Measurements from ENCODE around the gene PFKFB4.

Gene PFKFB4

GRCh38 chr3:48581621-48582481, 25.2 kb upstream of the PFKFB4 start:
- DNase-seq = no peak

GRCh38 chr3:48576647-48577046, 20.0 kb upstream of the PFKFB4 start:
- no peak for DNase-seq

DNA sequence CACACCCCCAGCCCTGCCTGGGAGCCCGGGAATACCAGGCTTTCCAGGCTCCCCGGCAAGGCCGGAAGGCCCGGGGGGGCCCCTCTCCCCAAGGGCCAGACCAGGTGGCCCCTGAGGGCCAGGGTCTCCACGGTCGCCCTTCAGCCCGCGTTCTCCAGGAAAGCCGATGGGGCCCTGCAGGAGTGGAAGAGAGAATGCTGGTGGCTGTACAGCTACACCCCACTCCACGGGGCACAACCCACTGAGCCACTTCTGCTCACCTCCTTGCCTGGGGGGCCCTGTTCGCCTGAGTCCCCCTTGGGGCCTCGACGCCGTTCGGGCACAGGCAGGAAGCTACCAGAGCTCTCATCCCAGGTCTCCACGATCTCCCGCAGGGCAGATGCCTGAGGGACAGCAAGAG, 18.8 kb upstream of the PFKFB4 start:
- DNase-seq = no peak

DNA sequence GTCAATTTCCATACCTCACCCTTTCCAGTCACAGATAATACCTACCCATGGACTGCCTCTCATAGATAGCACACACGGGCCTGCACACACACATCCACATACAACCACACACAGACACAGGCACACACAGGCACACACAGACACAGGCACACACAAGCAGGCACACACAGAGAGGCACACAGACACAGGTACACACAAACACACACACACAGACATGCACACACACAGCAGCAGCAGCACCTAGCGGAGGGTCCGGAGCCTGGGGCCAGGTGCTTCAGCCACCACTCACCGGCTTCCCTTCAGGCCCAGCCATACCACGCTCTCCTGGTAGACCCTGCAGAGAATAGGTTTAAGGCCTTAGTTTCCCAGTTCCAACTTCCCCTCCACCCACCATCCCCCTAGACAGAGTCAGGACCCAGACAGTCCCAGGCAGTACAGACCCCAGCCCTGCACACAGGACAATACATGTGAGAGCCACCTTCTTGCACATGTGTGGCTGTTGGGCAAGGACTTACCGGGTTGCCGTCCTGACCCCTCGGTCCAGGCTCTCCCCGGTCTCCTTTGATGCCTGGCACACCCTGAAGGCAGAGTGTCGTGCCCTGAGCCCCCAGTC, 17.5 kb upstream of the PFKFB4 start:
- DNase-seq = no peak

- DNase-seq = no peak
Observed at GRCh38 chr3:48572517-48572916, 15.9 kb upstream of the PFKFB4 start.

- DNase-seq = no peak
Observed at GRCh38 chr3:48571938-48572337, 15.3 kb upstream of the PFKFB4 start.

DNA sequence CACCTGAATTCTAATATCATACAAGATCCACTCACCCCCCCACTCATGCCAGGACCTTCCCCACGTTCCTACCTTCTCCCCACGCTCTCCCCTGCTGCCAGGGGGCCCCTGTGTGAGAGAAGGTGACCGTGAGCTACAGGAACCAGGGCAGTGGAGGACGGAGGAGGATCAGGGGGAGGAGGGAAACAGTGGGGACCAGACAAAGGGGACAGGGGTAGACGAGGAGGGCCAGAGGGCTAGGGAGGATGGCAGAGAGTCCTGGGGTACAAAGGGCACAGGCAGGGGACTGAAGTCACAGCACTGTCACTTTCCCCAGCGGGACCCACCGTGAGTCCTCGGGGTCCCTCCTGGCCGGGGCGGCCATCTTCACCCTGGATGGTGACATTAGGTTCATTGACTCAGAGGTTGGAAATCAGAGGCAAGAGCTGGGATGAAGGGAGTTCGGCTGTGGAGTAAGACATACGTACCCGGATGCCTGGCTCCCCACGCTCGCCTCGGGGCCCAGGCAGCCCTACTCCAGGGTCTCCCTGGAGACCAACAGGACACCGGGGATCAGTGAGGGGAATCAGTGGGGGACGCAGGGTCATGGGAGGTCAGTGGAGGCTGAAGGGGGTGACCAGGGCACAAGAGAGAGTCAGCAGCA, 13.3 kb upstream of the PFKFB4 start:
- DNase-seq = no peak

DNA sequence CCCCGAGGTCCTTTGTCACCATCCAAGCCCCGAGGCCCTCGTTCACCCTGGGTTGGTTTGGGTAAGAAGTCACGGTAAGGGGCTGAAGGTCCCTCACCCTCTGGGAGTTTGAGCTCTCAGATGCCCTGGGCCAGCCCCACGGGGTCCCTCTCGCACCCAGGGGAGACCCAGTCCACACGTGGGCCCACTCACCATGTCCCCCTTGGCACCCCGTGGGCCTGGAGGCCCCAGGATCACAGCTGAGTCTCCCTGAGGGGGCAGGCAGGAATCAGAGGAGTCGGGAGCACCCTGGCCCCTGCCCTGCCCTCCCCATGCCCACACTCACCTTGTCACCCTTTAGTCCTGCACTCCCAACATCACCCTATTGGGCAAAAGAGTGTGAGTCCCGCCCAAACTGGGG, 12.8 kb upstream of the PFKFB4 start:
- no peak for DNase-seq

- no peak for DNase-seq
Observed at GRCh38 chr3:48568476-48568875, 11.9 kb upstream of the PFKFB4 start.

GRCh38 chr3:48567500-48567899, 10.9 kb upstream of the PFKFB4 start:
- DNase-seq = no peak

DNA sequence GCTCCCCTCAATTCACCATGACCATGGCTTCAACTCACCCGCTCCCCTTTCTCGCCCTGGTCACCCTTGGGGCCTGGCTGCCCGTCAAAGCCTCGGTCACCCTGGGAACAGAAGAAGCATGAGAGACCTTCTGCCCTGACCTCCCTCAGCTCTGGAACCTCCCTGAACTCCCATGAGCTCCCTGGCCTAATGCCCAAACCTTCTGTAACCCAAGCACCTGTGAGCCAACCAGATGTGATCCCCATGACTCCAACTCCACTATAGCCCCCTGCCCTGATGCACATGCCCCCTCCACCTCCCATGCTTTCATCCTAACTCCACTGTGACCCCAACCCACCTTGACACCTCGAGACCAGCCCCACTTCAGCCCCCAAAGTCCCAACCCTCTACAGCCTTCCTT, 10.5 kb upstream of the PFKFB4 start:
- no peak for DNase-seq

DNA sequence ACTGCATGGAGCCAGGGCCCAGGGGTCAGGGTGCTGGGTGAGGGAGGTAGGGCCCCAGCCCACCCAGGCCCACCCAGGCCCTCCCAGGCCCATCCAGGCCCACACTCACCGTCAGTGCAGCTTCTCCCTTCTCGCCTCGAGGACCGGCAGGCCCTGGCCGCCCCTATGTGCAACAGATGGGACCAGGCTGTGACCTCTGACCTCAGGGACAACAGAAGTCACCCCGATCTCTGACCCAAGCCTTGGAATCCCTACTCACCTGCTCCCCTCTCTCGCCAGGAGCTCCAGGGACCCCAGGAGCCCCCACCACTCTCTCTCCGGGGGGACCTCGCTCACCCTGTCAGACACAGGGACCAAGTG, 9.8 kb upstream of the PFKFB4 start:
- no peak for DNase-seq

DNA sequence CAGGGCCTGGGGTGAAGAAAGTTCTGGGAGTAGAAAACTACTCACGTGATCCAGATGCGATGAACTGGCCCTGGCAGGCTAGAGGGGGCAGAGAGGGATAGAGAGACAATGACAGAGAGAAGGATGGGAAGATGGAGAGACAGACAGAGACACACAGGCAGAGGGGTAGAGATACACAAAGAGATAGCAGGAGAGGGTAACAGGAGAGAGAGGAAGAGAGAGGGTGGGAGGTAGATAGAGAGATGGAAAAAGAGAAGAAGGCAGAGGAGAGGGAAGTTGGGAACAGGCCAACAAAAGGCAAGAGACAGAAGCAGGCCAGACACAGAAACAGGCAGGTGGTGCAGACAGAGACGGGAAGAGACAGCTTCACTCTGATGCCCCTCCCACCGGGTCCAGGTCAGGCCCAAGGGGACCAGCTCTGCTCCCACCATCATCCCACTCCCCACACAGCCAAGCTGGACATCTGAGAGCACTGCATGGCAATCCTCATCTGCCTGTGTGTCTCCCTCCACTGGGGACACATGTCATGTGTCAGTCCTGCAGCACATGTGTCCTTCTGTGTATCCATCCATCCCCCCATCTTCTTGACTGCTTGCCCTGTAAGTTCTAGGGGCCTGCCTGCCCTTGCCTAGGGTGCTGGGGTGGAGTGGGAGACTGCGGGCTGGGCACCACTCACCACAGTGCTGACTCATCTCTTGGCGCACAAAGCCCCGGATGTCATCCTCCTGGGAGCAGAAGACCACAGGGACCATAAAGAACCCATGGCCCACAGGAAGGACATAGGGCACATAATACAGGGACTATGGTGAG, 9.2 kb upstream of the PFKFB4 start:
- DNase-seq = peak; percentile 50

GRCh38 chr3:48565186-48565585, 8.6 kb upstream of the PFKFB4 start:
- no peak for DNase-seq

- DNase-seq = no peak
Observed at GRCh38 chr3:48564667-48565066, 8.1 kb upstream of the PFKFB4 start.

GRCh38 chr3:48564022-48564421, 7.4 kb upstream of the PFKFB4 start:
- peak; percentile 93 for DNase-seq

DNA sequence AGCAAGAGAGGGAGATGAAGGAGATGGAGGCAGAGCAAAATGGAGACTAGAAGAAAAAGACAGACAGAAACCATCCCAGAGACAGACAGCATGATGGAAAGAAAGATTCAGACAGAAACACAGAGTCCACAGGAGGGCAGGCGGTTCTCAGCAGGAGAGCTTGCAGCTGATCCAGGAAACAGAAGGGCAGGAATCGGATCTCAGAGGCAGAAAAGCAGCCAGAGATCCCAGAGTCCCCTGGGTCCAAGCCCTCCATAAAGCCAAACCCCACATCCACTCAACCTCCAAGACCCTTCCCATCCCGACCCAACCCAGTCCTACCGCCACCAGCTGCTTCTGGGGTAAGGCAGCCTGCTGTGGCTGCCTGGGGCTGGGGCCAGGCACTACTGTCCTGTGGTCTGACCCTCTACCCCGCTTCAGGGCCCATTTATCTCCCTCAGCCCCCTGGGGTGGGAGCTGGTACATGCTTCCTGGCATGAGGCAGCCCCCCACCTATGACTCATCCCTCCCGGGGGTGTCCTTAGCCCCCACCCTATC, 6.8 kb upstream of the PFKFB4 start, which contains the start of gene UCN2:
UCN2 (minus strand) TSS at position 400 of the 537 bp plus-strand sequence. CDS start 657 bp downstream, outside the sequence.
- no peak for DNase-seq

DNA sequence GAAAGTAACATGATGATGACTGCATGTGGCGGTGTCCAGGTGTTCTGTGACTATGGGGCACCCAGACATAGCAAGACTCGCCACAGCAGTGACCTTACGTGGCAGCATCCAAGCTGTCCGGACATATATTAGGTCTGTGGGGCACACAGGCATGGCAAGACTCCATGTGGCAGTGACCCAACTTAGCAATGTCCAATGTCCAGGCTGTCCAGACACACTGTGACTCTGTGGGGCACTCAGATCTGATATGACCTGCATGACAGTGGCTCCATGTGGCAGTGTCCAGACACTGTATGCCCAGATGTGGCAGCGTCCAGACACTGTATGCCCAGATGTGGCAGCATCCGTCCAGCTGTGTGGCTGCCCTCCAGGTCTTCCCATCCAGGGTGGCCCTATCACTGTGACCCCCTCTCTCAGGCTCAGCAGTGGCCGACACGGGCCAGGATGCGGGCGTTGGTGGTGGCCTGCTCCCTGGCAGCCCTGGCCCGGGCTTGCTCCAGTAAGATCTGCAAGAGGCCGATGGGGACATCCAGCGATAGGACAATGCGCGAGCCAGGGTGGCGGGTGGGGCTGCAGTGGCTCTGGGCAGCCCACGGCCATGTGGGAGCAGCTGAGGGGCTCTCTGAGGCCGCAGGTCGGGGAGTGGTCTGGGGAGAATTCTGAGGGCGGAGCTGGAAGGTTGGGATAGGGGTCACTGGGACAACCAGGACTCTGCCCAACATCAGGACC, 5.9 kb upstream of the PFKFB4 start:
- DNase-seq = no peak

- peak; percentile 67 for DNase-seq
Observed at GRCh38 chr3:48561045-48561736, 4.6 kb upstream of the PFKFB4 start.

DNA sequence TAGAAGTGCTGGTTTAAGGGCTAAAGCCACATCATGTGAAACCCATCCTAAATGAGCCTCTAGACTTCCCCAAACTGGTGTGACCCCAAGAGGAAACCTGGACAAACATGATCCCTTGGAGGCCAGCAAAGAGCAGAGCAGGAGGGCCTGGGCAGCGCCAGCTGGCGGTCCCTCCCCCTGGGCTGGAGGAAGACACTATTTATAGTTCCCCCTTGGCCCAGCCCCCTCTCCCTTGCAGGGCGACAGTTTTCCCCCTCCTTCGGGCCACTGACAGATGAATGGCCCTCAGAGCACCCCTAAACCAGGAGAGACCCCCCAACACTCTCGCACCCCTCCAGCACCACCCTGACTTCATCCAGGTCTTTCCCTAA, 4.0 kb upstream of the PFKFB4 start:
- DNase-seq = no peak

DNA sequence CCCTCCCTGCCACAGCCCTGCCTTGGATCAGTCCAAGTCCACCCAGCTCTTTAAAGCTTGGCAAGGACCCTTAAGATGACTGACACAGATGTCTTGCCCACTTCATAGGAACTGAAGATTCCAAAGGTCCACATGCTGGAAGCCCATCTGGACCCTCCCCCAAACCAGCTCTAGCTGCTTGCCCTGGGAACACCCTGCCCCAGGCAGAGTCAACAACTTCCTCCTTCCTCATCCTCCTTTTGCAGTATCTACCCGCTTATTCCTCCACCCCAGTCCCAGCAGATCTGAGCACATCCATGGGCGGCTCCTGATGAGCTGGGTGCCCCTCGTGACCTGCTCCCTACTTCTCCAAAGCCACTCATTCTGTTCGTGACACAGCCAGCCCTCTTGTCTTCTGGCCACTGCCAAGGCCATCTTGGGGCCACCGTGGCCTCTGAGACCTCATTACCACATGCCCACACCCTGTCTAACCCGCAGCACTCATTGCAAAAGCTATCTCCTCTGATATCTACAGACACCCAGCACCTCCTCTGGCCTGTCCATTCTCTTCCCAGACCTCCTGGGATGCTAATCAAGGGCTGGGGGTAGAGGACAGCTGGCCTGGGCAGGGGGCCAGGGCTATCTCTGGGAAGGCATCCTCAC, 2.0 kb upstream of the PFKFB4 start:
- DNase-seq = peak; percentile 96

All from inflammatory macrophage treated with lipopolysaccharide for 4 hours (primary cell).